HG03354 (cell line): ENCODE results near the gene S100A2.
"Not testable (repeated sequence)": the region's sequence is repeated elsewhere in the genome, so short reads cannot be mapped to it uniquely, and the experiment has no call there.

Experiments
- ATAC-seq: cut with Tn5 transposase; IDR thresholded peaks from one replicate; pipeline ENCODE4 v1.9.1; 2021; ENCODE audit warnings: mild to moderate bottlenecking; ENCODE audit not compliant: unreplicated experiment, poor library complexity, severe bottlenecking

The S100A2 gene

GRCh38 chr1:153567621-153568366 is 2.1 kb upstream of the S100A2 start:
- ATAC-seq, result no peak

- ATAC-seq, result no peak
Measured at GRCh38 chr1:153566414-153567371, 1.0 kb upstream of the S100A2 start.

- ATAC-seq, result no peak
Measured at GRCh38 chr1:153563991-153564390, 1.7 kb downstream of the S100A2 start.

- no peak for ATAC-seq
Measured at GRCh38 chr1:153563483-153563901, 2.2 kb downstream of the S100A2 start.

GRCh38 chr1:153562021-153562420 is 3.6 kb downstream of the S100A2 start:
- ATAC-seq, result not testable (repeated sequence)

GRCh38 chr1:153561466-153561985 is 4.1 kb downstream of the S100A2 start:
- ATAC-seq, result no peak

GRCh38 chr1:153560771-153561465 is 4.7 kb downstream of the S100A2 start:
- ATAC-seq, result no peak

- ATAC-seq, result no peak
Measured at GRCh38 chr1:153560241-153560640, 5.4 kb downstream of the S100A2 start.

GRCh38 chr1:153557877-153558276 is 7.8 kb downstream of the S100A2 start:
- no peak for ATAC-seq

GRCh38 chr1:153556348-153556747 is 9.3 kb downstream of the S100A2 start:
- no peak for ATAC-seq

GRCh38 chr1:153553830-153554541 is 11.7 kb downstream of the S100A2 start:
- ATAC-seq, result no peak

- ATAC-seq, result no peak
Measured at GRCh38 chr1:153553096-153553495, 12.5 kb downstream of the S100A2 start.

- ATAC-seq, result no peak
Measured at GRCh38 chr1:153552335-153552734, 13.3 kb downstream of the S100A2 start.

- ATAC-seq, result no peak
Measured at GRCh38 chr1:153550827-153551500, 14.7 kb downstream of the S100A2 start.

- no peak for ATAC-seq
Measured at GRCh38 chr1:153550398-153550758, 15.3 kb downstream of the S100A2 start.

GRCh38 chr1:153549741-153550397 is 15.8 kb downstream of the S100A2 start:
- no peak for ATAC-seq

- no peak for ATAC-seq
Measured at GRCh38 chr1:153548722-153549688, 16.6 kb downstream of the S100A2 start, which contains the start of gene S100A3. Gene S100A3 (minus strand): TSS chr1:153549258. CDS start chr1:153548485, 773 bp downstream.
